Ascending aorta (tissue), 2 donors: ENCODE measurements around the gene ADM. TPM values are rescaled to one million over a fixed set of nuclear protein-coding genes. Genes with fewer than 3 reads are reported as not detected.
A peak's percentile ranks its signal among the peaks of the same experiment; 100 is the strongest.

ENCODE experiments used
- DNase-seq, 2 donors: peaks; one replicate each; pipeline ENCODE4 v3.0.0-alpha.2; 2019; ENCODE audit warnings: low spot score in 2 of 2
- H3K27ac ChIP-seq, 2 donors: fragments of 200-600 bp; sonication (generic); one replicate each; pipeline ENCODE4 v1.5.1; 2016 to 2017; ENCODE audit warnings: mild to moderate bottlenecking in 1 of 2
- H3K27me3 ChIP-seq: fragments of 200-600 bp; sonication (generic); one replicate; pipeline ENCODE4 v1.5.1; 2017
- H3K36me3 ChIP-seq, 2 donors: fragments of 200-600 bp; sonication (generic); one replicate each; pipeline ENCODE4 v1.5.1; 2016
- H3K4me1 ChIP-seq, 2 donors: fragments of 200-600 bp; sonication (generic); one replicate each; pipeline ENCODE4 v1.5.1; 2016 to 2017; ENCODE audit warnings: mild to moderate bottlenecking in 1 of 2
- H3K4me3 ChIP-seq, 2 donors: fragments of 200-600 bp; sonication (generic); one replicate each; pipeline ENCODE4 v1.5.1; 2016 to 2017; ENCODE audit warnings: mild to moderate bottlenecking in 1 of 2
- H3K9me3 ChIP-seq, 2 donors: fragments of 200-600 bp; sonication (generic); one replicate each; pipeline ENCODE4 v1.5.1; 2016
- intact Hi-C: fragments of 100-400 bp; cut with DNase I; formaldehyde crosslinking; loops from one replicate; pipeline ENCODE4 v1.15.1; 2023
- total RNA-seq: library from RNA; depleted of rRNA; stranded (reverse); fragments of >200 nt; gene quantifications from one replicate; pipeline ENCODE4 v1.1.0, GENCODE V29; 2016
- TF ChIP-seq, protein P1 (sequence below), 3 experiments: fragments of 200-600 bp in 2 of 3; fragments of 450-650 bp in 1 of 3; sonication (generic) in 2 of 3; IDR thresholded peaks; one replicate each; pipeline ENCODE4 v1.5.1; 2016 to 2019; ENCODE audit warnings: antibody characterized with exemption in 3 of 3, mild to moderate bottlenecking in 1 of 3, moderate library complexity in 1 of 3

The ADM gene
- total RNA-seq, 1 donor from 2014 or later = 56.8 TPM

DNA sequence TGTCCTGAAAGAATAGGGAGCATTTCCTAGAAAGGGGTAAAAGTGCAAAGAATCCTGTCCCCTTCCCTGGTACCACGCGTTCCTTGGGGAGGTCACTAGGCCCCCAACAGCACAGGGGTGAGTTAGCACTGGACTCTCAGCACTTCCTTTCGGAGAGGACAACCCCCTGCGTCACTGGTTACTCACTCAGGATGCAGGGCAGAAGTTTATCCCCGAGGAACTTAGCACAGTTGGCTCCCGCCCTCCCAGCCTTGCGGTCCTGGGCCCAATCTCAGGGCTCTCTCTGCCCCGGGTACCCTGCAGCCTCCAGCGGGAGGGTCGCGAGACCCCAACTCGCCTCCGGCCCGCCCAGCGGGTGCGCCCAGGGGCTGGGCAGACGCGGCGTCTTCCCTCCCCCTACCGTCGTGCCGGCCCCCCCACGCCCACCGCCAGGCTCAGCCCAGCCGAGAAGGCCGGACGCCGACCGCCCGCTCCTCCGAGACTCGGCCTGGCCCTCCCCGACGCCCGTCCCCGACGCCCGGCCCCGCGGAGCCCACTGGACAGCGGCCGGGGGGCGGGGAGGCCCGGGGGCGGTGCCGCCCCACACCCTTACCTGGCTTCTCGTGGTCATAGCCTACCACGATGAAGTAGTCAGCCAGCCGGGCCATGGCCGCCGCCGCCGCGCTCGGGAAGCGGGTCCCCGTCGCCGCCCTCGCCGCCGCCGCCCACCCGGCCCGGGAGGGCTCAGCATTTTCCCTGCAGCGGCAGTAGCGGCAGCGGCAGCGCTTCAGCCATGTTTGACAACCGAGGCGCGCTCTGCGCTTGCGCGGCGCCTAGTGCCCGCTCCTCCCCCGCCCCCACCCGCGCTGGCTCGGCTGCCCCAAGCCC lies 11.2 kb upstream of the ADM start, which contains the start of gene SBF2:
Gene SBF2, minus strand, starts transcription at position 797 of the 867 bp plus-strand sequence. Its CDS starts 150 bp downstream, at position 647.
- no peaks in the 10 kb centered on the region for H3K36me3 ChIP-seq
- intact Hi-C loops = loop anchor here (1.0 kb wide), 1 partner anchor 11 kb away; no protein-coding TSS in a partner anchor
- TF ChIP-seq, protein P1, sequence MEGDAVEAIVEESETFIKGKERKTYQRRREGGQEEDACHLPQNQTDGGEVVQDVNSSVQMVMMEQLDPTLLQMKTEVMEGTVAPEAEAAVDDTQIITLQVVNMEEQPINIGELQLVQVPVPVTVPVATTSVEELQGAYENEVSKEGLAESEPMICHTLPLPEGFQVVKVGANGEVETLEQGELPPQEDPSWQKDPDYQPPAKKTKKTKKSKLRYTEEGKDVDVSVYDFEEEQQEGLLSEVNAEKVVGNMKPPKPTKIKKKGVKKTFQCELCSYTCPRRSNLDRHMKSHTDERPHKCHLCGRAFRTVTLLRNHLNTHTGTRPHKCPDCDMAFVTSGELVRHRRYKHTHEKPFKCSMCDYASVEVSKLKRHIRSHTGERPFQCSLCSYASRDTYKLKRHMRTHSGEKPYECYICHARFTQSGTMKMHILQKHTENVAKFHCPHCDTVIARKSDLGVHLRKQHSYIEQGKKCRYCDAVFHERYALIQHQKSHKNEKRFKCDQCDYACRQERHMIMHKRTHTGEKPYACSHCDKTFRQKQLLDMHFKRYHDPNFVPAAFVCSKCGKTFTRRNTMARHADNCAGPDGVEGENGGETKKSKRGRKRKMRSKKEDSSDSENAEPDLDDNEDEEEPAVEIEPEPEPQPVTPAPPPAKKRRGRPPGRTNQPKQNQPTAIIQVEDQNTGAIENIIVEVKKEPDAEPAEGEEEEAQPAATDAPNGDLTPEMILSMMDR (IDR thresholded peaks at IDR 0.05) = no peak
- H3K9me3 ChIP-seq = no peaks in the 10 kb centered on the region
- H3K27me3 ChIP-seq = no peaks in the 10 kb centered on the region
- H3K27ac ChIP-seq = peak within 1 kb of the TSS; percentile 93
- peak; percentile 71 to 94 for DNase-seq
- peak within 1 kb of the TSS; percentile 80 to 90 for H3K4me3 ChIP-seq
- peaks cover 0 to 6% of the 10 kb centered on the region in 2 donors for H3K4me1 ChIP-seq

DNA sequence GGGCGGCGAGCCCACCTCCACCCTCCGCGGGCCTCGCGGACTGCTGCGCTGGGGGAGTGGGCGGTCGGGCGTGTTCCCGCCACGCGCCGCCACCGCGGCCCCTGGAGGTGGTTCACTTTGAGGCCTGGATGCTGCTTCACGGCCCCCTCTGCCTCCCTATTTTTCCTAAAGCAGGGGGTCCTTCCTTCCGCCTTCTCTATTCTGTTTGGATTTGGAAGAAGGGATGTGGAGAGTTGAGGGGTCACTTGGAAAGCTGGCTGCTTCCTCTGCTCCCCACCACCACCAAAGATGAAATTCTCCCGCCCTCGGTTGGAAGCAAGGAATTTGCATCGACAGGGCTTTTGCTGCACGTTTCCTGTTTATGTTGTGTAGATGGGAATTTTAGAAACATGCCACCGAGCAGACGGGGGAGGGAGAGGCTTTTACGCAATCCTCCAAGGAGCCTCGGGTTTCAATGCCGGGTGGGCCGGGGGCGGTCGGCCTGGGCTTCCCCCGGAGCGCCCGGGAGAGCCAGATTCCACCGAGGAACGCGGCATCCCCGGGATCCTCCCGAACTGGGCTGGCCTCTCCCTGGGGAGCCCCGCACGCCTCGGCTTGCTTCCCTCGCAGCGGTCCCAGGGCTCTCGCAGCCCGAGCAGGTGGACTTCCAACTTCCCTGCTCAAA lies 10.5 kb upstream of the ADM start:
- H3K4me1 ChIP-seq = peaks cover 0 to 6% of the 10 kb centered on the region in 2 donors
- H3K9me3 ChIP-seq = no peaks in the 10 kb centered on the region
- intact Hi-C loops = loop anchor here (1.0 kb wide), 1 partner anchor 10 kb away; no protein-coding TSS in a partner anchor
- peak overlapping the region; percentile 80 to 90 for H3K4me3 ChIP-seq
- no peak for DNase-seq
- H3K27me3 ChIP-seq = no peaks in the 10 kb centered on the region
- no peaks in the 10 kb centered on the region for H3K36me3 ChIP-seq
- TF ChIP-seq, protein P1 (IDR thresholded peaks at IDR 0.05) = no peak
- H3K27ac ChIP-seq = peak overlapping the region; percentile 93

DNA sequence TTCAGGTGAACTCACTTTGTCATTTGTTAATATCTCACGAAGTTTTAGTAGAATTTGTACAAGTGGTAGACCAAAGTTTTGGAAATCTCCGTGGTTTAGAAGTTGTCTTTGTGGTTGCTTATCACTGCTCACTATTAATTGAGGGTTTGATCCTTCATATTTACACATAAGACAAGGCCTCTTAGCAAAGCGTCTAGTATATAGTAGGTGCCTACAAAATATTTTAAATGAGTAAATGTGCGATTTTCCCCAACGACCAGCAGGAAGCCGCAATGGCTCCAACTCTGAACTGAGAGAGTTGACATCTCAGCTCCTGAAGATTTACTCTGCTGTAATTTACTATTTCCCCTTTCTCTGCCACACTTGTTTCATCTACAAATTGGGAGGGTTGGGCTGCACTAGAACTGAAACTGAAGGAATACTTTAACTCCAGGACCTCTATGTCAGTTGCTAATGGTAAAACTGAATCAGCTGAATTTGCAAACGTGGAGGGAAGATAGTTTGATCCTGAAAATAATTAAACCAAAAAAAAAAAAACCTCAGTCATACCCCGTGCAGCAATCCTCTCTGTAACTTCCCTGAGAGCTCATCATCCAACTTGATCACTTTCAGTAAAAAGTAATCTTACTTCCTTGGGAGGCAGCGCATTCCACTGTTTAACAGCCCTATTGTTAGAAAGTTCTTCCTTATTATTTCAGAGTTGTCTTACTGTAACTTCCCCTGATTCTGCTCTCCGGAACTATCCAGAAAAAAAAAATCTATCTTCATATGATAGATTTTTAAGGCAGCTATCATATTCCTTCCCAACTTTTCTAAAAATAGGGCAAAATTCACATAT lies 9.6 kb upstream of the ADM start:
- TF ChIP-seq, protein P1 (IDR thresholded peaks at IDR 0.05) = no peak
- Histone ChIP-seq H3K27ac (no peak overlapping the region), H3K4me3 (peak overlapping the region; percentile 80 to 90), H3K4me1 (peaks cover 0 to 6% of the 10 kb centered on the region in 2 donors), H3K27me3 (no peaks in the 10 kb centered on the region), H3K36me3 (no peaks in the 10 kb centered on the region), H3K9me3 (no peaks in the 10 kb centered on the region)
- intact Hi-C loops = no loop called here
- no peak for DNase-seq

DNA sequence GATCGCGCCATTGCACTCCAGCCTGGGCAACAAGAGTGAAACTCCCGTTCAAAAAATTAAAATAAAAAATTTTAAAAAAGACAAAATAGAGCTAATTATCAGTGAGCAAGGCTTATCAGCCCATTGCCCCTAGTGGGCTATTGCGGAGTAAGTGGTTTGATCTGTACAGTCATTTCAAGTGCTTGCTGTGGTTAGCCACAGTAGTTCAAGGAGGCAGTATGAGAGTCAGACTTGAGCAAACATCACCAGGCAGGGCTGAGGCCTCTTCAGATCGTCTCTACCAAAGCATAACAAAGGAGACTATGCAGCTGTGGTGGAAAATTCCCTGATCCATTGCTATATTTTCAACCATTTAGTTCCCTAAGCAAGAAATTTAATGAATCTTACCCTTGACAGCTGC lies 6.5 kb upstream of the ADM start:
- Histone ChIP-seq H3K36me3 (no peaks in the 10 kb centered on the region), H3K27me3 (no peaks in the 10 kb centered on the region), H3K9me3 (no peaks in the 10 kb centered on the region), H3K27ac (no peak overlapping the region), H3K4me3 (no peak overlapping the region), H3K4me1 (peaks cover 0 to 6% of the 10 kb centered on the region in 2 donors)
- DNase-seq = no peak
- intact Hi-C loops = no loop called here
- TF ChIP-seq, protein P1 (IDR thresholded peaks at IDR 0.05) = no peak
